IMR-90 (cell line): Measurements from ENCODE around the gene LRRC41.

Experiments used
- CEBPB ChIP-seq: IDR thresholded peaks from 2 replicates; pipeline ENCODE4 v1.6.1; 2012; ENCODE audit warnings: low read depth, low read length, improper control_type of control experiment
- FOS ChIP-seq: fragments of 150-350 bp; IDR thresholded peaks from 2 replicates; pipeline ENCODE4 v1.6.1; 2016; ENCODE audit warnings: low read depth, low read length
- MAFK ChIP-seq: IDR thresholded peaks from 2 replicates; pipeline ENCODE4 v1.6.1; 2012; ENCODE audit warnings: low read depth, low read length, improper control_type of control experiment
- MXI1 ChIP-seq: IDR thresholded peaks from 2 replicates; pipeline ENCODE4 v1.6.1; 2012; ENCODE audit warnings: low read depth, mild to moderate bottlenecking, low read length, moderate library complexity, borderline replicate concordance
- NFE2L2 ChIP-seq: fragments of 150-350 bp; IDR thresholded peaks from 2 replicates; pipeline ENCODE4 v1.6.1; 2016; ENCODE audit warnings: low read depth, mild to moderate bottlenecking, low read length
- POLR2A ChIP-seq: IDR thresholded peaks from 2 replicates; pipeline ENCODE4 v1.6.1; 2012; ENCODE audit warnings: mild to moderate bottlenecking, low read depth, low read length
- RAD21 ChIP-seq: IDR thresholded peaks from 2 replicates; pipeline ENCODE4 v1.6.1; 2012; ENCODE audit warnings: low read length, improper control_type of control experiment
- RCOR1 ChIP-seq: IDR thresholded peaks from 2 replicates; pipeline ENCODE4 v1.6.1; 2012; ENCODE audit warnings: mild to moderate bottlenecking, low read length, improper control_type of control experiment; ENCODE audit not compliant: insufficient replicate concordance
- RFX5 ChIP-seq: IDR thresholded peaks from 2 replicates; pipeline ENCODE4 v1.8.0; 2012; ENCODE audit warnings: low read depth, mild to moderate bottlenecking, low read length, moderate library complexity
- TF ChIP-seq, protein P1 (sequence below): conservative IDR thresholded peaks from 2 replicates; pipeline ENCODE4 v1.5.1; 2012; ENCODE audit warnings: mild to moderate bottlenecking, low read depth, low read length, improper control_type of control experiment

DNA sequence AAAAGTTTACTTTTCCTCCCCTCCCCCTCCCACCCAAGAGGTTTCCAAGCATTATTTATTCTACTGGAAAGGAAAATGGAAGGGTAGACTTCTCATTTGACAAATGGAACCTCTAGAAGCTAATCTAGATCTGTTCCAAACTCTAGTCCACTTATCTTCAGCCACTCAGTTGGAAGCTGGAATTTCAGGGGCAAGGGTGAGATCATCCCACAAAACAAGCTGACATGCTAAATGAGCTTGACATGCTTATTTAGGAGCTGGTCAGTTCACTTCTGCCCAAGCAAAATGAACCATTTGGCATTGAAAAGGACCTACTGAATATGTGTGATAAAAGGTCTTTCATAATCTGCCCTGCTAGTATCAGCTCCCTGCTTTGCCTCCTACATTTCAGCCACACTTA is 5.0 kb downstream of the LRRC41 start:
- TF ChIP-seq RCOR1 = no peak
- TF ChIP-seq, protein P1, sequence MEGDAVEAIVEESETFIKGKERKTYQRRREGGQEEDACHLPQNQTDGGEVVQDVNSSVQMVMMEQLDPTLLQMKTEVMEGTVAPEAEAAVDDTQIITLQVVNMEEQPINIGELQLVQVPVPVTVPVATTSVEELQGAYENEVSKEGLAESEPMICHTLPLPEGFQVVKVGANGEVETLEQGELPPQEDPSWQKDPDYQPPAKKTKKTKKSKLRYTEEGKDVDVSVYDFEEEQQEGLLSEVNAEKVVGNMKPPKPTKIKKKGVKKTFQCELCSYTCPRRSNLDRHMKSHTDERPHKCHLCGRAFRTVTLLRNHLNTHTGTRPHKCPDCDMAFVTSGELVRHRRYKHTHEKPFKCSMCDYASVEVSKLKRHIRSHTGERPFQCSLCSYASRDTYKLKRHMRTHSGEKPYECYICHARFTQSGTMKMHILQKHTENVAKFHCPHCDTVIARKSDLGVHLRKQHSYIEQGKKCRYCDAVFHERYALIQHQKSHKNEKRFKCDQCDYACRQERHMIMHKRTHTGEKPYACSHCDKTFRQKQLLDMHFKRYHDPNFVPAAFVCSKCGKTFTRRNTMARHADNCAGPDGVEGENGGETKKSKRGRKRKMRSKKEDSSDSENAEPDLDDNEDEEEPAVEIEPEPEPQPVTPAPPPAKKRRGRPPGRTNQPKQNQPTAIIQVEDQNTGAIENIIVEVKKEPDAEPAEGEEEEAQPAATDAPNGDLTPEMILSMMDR = no peak
- no peak for TF ChIP-seq CEBPB
- TF ChIP-seq POLR2A = no peak
- TF ChIP-seq FOS = no peak
- TF ChIP-seq RFX5 = no peak
- TF ChIP-seq MXI1 = no peak
- TF ChIP-seq NFE2L2 = no peak
- TF ChIP-seq RAD21 = no peak
- no peak for TF ChIP-seq MAFK
